ENCODE results near the gene SART3. TPM values are rescaled to one million over a fixed set of nuclear protein-coding genes. Genes with fewer than 3 reads are reported as not detected.

SART3 gene
- total and polyA plus RNA-seq, 2 of the 8 experiments (the other 6 are each of a cell fraction or from before 2014, with no cell fraction given), result 16.0 to 103 TPM

GRCh38 chr12:108589028-108589839 is 28.3 kb upstream of the SART3 start (continued):
- no peak for TF ChIP-seq TBP (IDR thresholded peaks at IDR 0.05; ENCODE audit: low read depth, low read length)
- TF ChIP-seq JUN (IDR thresholded peaks at IDR 0.05; ENCODE audit: low read depth, low read length), result no peak
- TF ChIP-seq USF2 (IDR thresholded peaks at IDR 0.05; ENCODE audit: low read length), result no peak
- TF ChIP-seq CHD1 (IDR thresholded peaks at IDR 0.05; ENCODE audit: low read depth, low read length), result no peak

Data from H1 (cell line).